ENCODE results near the gene SLC39A9.

- TF ChIP-seq ZNF274 (IDR thresholded peaks at IDR 0.05; ENCODE audit: low read depth, low read length) (no peak), SUZ12 (IDR thresholded peaks at IDR 0.05; ENCODE audit: extremely low read depth, insufficient read depth, insufficient read length) (no peak), YY1 (IDR thresholded peaks at IDR 0.05; ENCODE audit: insufficient read depth, insufficient read length) (no peak)
Measured at GRCh38 chr14:69481815-69482568, 83.5 kb downstream of the SLC39A9 start.
